Measurements from ENCODE around the gene SF3B3.

Gene SF3B3

GRCh38 chr16:70523743-70524398 is at the start of gene SF3B3:
Gene SF3B3 (plus strand): TSS chr16:70523816. CDS start chr16:70526657, 2,841 bp downstream.
- DNase-seq, result peak in 1 of 2 experiments; percentile 45

GRCh38 chr16:70474320-70475053 is 49.1 kb upstream of the SF3B3 start:
- no peak for DNase-seq

- DNase-seq, result no peak
Observed at GRCh38 chr16:70475054-70475871, 48.4 kb upstream of the SF3B3 start.

- DNase-seq, result no peak
Observed at GRCh38 chr16:70476272-70477020, 47.2 kb upstream of the SF3B3 start.

GRCh38 chr16:70478169-70478568 is 45.4 kb upstream of the SF3B3 start:
- no peak for DNase-seq

- DNase-seq, result no peak
Observed at GRCh38 chr16:70478912-70479341, 44.7 kb upstream of the SF3B3 start.

- DNase-seq, result no peak
Observed at GRCh38 chr16:70480127-70481105, 43.2 kb upstream of the SF3B3 start.

GRCh38 chr16:70481929-70482536 is 41.6 kb upstream of the SF3B3 start:
- DNase-seq, result no peak

GRCh38 chr16:70482624-70483023 is 41.0 kb upstream of the SF3B3 start:
- DNase-seq, result no peak

GRCh38 chr16:70483426-70483825 is 40.2 kb upstream of the SF3B3 start:
- DNase-seq, result peak in 1 of 2 experiments; percentile 8

GRCh38 chr16:70484867-70485266 is 38.7 kb upstream of the SF3B3 start:
- no peak for DNase-seq

- no peak for DNase-seq
Observed at GRCh38 chr16:70490261-70490660, 33.4 kb upstream of the SF3B3 start.

- no peak for DNase-seq
Observed at GRCh38 chr16:70493802-70494201, 29.8 kb upstream of the SF3B3 start.

GRCh38 chr16:70494202-70494770 is 29.3 kb upstream of the SF3B3 start:
- no peak for DNase-seq

GRCh38 chr16:70494777-70495176 is 28.8 kb upstream of the SF3B3 start:
- no peak for DNase-seq

GRCh38 chr16:70495425-70496182 is 28.0 kb upstream of the SF3B3 start:
- no peak for DNase-seq

- no peak for DNase-seq
Observed at GRCh38 chr16:70496513-70496912, 27.1 kb upstream of the SF3B3 start.

- DNase-seq, result no peak
Observed at GRCh38 chr16:70508752-70509151, 14.9 kb upstream of the SF3B3 start.

GRCh38 chr16:70510216-70510615 is 13.4 kb upstream of the SF3B3 start:
- no peak for DNase-seq

- DNase-seq, result no peak
Observed at GRCh38 chr16:70511833-70512232, 11.8 kb upstream of the SF3B3 start.

Measured in NCI-H187 (cell line).